SK-N-SH (cell line): ENCODE results near the gene ESPNL.

Experiments used
- NRF1 ChIP-seq: IDR thresholded peaks from 2 replicates; pipeline ENCODE4 v1.6.1; 2012; ENCODE audit warnings: low read depth, mild to moderate bottlenecking, low read length
- RXRA ChIP-seq: IDR thresholded peaks from 2 replicates; pipeline ENCODE4 v1.4.0; 2012; ENCODE audit warnings: low read depth, mild to moderate bottlenecking, borderline replicate concordance
- YY1 ChIP-seq: IDR thresholded peaks from 2 replicates; pipeline ENCODE4 v1.4.0; 2012; ENCODE audit warnings: low read depth, mild to moderate bottlenecking

- TF ChIP-seq YY1 (no peak), NRF1 (no peak), RXRA (no peak)
Measured at GRCh38 chr2:238135601-238136150, 35.5 kb downstream of the ESPNL start.
